WERI-Rb-1 (cell line): ENCODE results near the gene PRXL2C.
A peak's percentile ranks its signal among the peaks of the same experiment; 100 is the strongest.
"Not testable (repeated sequence)": the region's sequence is repeated elsewhere in the genome, so short reads cannot be mapped to it uniquely, and the experiment has no call there.

ENCODE experiments used
- DNase-seq: peaks from one replicate; pipeline ENCODE4 v3.0.0-alpha.2; 2020
- H3K27ac ChIP-seq: fragments of 250-450 bp; sonication (Bioruptor Pico); 2 replicates; pipeline ENCODE4 v1.5.1; 2020; ENCODE audit warnings: mild to moderate bottlenecking, moderate library complexity
- H3K27me3 ChIP-seq: fragments of 250-450 bp; sonication (Bioruptor Pico); 2 replicates; pipeline ENCODE4 v1.5.1; 2021; ENCODE audit warnings: mild to moderate bottlenecking, low read depth, moderate library complexity; ENCODE audit not compliant: insufficient read depth, severe bottlenecking
- H3K36me3 ChIP-seq: fragments of 250-450 bp; sonication (Bioruptor Pico); 2 replicates; pipeline ENCODE4 v1.5.1; 2020; ENCODE audit warnings: mild to moderate bottlenecking, moderate library complexity
- H3K4me3 ChIP-seq: 2 replicates; pipeline ENCODE4 v1.5.1; 2011; ENCODE audit warnings: low read depth, mild to moderate bottlenecking, control low read depth, low read length
- H3K9me3 ChIP-seq: fragments of 250-450 bp; sonication (Bioruptor Pico); 2 replicates; pipeline ENCODE4 v1.5.1; 2021; ENCODE audit warnings: mild to moderate bottlenecking, moderate library complexity; ENCODE audit not compliant: severe bottlenecking
- TF ChIP-seq, protein P1 (sequence below): IDR thresholded peaks from 2 replicates; pipeline ENCODE4 v1.5.1; 2011; ENCODE audit warnings: low read depth, mild to moderate bottlenecking, control low read depth, inconsistent platforms, low read length

PRXL2C gene

DNA sequence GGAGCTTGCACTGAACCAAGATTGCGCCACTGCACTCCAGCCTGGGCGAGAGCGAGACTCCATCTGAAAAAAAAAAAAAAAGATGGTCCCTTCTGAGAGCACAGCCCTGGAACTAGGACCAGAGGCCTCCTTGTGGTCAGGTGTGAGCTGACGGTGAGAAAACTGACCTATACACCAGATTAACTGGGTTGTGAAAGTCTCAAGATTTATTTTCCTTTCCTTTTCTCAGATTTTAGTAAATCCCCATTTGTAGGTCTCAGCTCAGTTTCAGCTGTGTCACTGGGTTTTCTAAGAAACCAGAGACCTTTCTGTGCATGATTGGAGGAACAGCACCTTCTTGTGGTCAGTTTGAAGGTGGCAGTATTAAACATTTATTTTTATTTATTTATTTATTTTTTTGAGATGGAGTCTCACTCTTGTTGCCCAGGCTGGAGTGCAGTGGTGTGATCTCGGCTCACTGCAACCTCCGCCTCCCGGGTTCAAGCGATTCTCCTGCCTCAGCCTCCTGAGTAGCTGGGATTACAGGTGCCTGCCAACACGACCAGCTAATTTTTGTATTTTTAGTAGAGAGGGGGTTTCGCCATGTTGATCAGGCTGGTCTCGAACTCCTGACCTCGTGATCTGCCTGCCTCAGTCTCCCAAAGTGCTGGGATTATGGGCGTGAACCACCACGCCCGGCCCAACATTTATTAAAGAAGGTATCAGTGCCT, 11.7 kb upstream of the PRXL2C start:
- not testable (repeated sequence) for H3K27ac ChIP-seq, H3K36me3 ChIP-seq, DNase-seq, H3K9me3 ChIP-seq, H3K4me3 ChIP-seq, H3K27me3 ChIP-seq
- TF ChIP-seq, protein P1, sequence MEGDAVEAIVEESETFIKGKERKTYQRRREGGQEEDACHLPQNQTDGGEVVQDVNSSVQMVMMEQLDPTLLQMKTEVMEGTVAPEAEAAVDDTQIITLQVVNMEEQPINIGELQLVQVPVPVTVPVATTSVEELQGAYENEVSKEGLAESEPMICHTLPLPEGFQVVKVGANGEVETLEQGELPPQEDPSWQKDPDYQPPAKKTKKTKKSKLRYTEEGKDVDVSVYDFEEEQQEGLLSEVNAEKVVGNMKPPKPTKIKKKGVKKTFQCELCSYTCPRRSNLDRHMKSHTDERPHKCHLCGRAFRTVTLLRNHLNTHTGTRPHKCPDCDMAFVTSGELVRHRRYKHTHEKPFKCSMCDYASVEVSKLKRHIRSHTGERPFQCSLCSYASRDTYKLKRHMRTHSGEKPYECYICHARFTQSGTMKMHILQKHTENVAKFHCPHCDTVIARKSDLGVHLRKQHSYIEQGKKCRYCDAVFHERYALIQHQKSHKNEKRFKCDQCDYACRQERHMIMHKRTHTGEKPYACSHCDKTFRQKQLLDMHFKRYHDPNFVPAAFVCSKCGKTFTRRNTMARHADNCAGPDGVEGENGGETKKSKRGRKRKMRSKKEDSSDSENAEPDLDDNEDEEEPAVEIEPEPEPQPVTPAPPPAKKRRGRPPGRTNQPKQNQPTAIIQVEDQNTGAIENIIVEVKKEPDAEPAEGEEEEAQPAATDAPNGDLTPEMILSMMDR: peak; percentile 50

DNA sequence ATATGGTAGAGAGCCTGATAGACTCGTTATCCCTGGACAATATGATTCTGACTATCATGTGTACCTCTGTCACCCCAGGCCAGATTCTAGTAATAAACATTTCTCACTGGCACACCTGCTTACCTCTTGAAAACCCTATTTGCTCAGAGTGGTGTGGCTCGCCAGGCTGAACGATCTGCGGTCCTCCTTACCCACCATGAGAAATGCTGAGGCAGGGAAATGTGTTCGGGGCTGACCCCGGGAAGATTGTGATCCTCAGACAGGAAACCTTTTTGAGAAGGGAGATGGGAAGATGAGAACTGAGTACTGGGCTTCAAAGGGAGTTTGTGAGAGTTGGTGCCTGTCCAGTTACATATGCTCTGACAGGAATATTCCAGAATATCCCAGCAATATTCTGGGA, 10.7 kb upstream of the PRXL2C start:
- H3K4me3 ChIP-seq: no peak overlapping the region
- H3K27ac ChIP-seq: no peak overlapping the region
- H3K9me3 ChIP-seq: no peaks in the 10 kb centered on the region
- no peaks in the 10 kb centered on the region for H3K36me3 ChIP-seq
- TF ChIP-seq, protein P1: no peak
- no peak for DNase-seq
- no peaks in the 10 kb centered on the region for H3K27me3 ChIP-seq

DNA sequence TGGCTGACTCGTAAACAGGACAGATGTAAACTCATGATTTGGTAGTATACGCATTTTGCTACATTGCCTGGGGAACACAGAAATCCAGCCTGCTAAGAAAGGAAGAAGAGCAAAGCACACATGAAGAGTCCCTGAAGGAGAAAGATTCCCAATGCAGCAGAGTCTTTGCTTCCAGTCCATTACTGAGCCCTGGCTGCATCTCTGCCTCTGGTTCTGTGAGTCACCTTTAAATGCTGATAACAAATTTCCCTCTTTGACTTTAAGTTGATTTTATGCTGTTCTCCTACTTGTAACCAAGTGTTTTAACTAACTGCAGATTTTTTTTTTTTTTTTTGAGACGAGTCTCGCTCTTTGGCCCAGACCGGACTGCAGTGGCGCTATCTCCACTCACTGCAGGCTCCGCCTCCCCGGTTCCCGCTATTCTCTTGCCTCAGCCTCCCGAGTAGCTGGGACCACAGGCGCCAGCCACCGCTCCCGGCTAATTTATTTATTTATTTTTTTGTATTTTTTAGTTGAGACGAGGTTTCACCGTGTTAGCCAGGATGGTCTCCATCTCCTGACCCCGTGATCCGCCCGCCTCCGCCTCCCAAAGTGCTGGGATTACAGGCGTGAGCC, 8.5 kb upstream of the PRXL2C start:
- Histone ChIP-seq H3K36me3 (no peaks in the 10 kb centered on the region), H3K9me3 (no peaks in the 10 kb centered on the region), H3K27ac (no peak overlapping the region), H3K4me3 (no peak overlapping the region), H3K27me3 (no peaks in the 10 kb centered on the region)
- no peak for DNase-seq
- TF ChIP-seq, protein P1: no peak

DNA sequence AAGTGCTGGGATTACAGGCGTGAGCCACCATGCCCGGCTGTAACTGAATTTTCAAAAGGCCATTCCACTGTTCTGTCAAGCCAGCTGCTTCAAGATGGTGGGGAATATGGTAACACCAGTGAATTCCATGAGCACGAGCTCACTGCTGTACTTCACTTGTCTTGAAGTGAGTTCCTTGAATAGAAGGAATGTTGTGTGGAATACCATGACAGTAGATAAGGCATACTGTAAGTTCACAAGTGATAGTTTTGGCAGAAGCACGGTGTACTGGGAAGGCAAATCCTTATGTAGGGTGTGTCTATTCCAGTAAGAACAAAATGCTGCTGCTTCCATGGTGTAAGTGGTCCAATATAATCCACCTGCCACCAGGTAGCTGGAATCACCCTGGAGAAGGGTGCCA, 6.6 kb upstream of the PRXL2C start:
- Histone ChIP-seq H3K4me3 (no peak overlapping the region), H3K27me3 (no peaks in the 10 kb centered on the region), H3K36me3 (no peaks in the 10 kb centered on the region), H3K27ac (no peak overlapping the region), H3K9me3 (no peaks in the 10 kb centered on the region)
- no peak for DNase-seq
- TF ChIP-seq, protein P1: no peak

DNA sequence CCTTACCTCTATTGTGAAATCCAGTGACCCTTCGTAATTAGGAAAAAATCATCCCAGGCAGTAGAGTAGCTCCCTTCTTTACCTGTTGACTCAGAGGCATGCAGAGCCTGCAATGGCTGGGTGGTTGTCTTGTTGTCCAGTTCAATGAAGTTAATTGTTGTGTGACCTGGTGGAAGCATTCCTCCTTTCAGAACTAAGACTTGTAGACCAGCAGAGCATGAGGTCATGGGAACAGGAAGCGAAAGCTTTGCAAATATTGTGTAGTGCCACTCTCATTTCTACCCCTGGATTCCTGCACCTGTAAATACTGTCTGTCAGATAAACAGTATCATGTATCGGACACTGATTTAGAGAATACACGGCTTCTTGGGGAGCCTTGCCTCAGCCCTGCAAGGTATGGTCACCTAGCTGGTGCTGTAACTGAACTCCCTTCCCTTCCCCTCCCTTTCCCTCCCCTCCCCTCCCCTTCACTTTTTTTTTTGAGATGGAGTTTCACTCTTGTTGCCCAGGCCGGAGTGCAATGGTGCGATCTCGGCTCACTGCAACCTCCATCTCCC, 5.7 kb upstream of the PRXL2C start:
- H3K27ac ChIP-seq: no peak overlapping the region
- H3K27me3 ChIP-seq: no peaks in the 10 kb centered on the region
- H3K36me3 ChIP-seq: no peaks in the 10 kb centered on the region
- no peak overlapping the region for H3K4me3 ChIP-seq
- no peaks in the 10 kb centered on the region for H3K9me3 ChIP-seq
- no peak for DNase-seq
- TF ChIP-seq, protein P1: no peak
